Raji (cell line): ENCODE results near the gene RBM6.

Experiments
- POLR2A ChIP-seq: IDR thresholded peaks from 2 replicates; pipeline ENCODE4 v1.6.1; 2011; ENCODE audit warnings: low read depth, low read length, control low read depth; ENCODE audit not compliant: insufficient read depth

RBM6 gene

DNA sequence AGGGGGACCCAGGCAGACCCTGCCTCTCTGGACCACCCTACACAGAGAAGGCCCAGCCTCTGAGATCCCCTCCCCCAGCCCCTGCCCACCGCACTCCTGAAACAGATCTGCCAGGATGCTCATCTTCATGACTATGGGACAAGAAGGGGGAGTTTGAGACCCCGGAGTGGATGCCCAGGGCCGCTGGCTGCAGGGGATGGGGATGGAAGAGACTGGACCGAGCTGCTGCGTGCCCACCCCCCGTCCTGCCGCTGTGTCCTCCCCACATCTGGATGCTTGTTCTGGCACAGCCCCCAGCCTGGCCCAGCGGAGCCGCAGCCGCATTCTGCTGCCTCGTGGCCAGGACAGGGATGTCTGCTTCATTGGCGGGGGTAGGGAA lies 184.8 kb downstream of the RBM6 start:
- no peak for TF ChIP-seq POLR2A

DNA sequence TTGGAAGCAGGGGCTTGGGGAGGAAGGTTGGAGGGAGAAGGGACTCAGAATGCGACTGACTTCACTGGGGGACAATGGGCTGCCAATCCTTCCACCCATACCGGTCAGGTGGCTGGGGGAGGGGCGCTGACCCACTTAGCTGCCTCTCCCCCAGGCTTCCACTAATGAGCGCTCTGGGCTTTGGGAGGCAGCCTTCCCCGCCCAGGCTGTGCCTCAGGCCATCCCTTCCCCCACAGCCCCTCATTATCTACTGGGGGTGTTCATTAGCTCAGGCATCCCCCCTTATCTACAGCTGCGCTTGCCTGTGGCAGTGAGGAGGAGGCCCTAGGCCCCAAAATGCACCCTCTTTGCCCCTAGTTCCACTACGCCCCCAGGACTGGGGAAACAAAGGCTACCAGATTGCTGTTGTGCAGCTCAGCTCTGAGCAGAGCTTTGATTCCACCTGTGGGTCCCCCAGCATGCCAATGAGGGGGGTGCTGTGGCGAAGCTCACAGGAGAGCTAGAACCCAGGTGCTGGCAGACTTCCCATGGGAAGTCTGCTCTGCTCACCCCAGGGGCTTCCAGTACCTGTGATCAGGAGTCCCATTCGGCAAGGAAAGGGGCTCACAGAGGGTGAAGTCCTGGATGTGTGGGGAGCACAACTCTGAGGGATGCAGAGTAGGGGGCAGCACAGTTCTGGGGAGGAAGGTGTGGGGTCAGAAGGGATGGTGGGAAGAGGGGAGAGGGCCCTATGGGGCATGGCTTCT lies 185.8 kb downstream of the RBM6 start:
- TF ChIP-seq POLR2A: no peak

GRCh38 chr3:50126287-50127211 lies 186.6 kb downstream of the RBM6 start:
- no peak for TF ChIP-seq POLR2A
